HCT116 (cell line): ENCODE data around the gene LPA. TPM values are rescaled to one million over a fixed set of nuclear protein-coding genes. Genes with fewer than 3 reads are reported as not detected.
"Not testable (repeated sequence)": the region's sequence is repeated elsewhere in the genome, so short reads cannot be mapped to it uniquely, and the experiment has no call there.

Source experiments
- ATAC-seq: fragments of 200-7000 bp; cut with Tn5 transposase; 2 replicates; pipeline ENCODE4 v1.9.1; 2020; ENCODE audit warnings: mild to moderate bottlenecking, moderate library complexity
- BruUV-seq: library from RNA; stranded (reverse); fragments of 400-500 nt; replicated peaks from 2 replicates; lab custom pipeline; 2021; lab: Mats Ljungman, UMichigan
- CTCF ChIA-PET: fragments of 300-600 bp; sonication (Branson Sonifier 250); formaldehyde crosslinking; loops from one replicate; lab custom pipeline; 2021; ENCODE audit warnings: antibody characterized with exemption; lab: Charles Lee
- POLR2A ChIA-PET: fragments of 300-600, 350-600 bp; sonication (Branson Sonifier 250); formaldehyde crosslinking; loops from one replicate; lab custom pipeline; 2021; ENCODE audit warnings: antibody characterized with exemption; lab: Charles Lee
- RAD21 ChIA-PET, 2 experiments: fragments of 300-600 bp; sonication (Branson Sonifier 250); formaldehyde crosslinking; loops; one replicate each; lab custom pipeline; 2023; ENCODE audit warnings: low total read pairs in 2 of 2; ENCODE audit not compliant: uncharacterized antibody in 2 of 2, unreplicated experiment in 2 of 2, low non-redundant PET in 1 of 2; lab: Charles Lee
- DNase-seq: peaks from one replicate; pipeline ENCODE4 v3.0.0-alpha.2; 2010; ENCODE audit warnings: low read depth, low spot score
- H2AFZ ChIP-seq: fragments of 200-600 bp; shearing (Covaris generic), sonication (generic); 2 replicates; pipeline ENCODE4 v1.6.1; 2017; ENCODE audit warnings: low read depth, mixed run types, mixed read lengths, antibody characterized with exemption, low read length; ENCODE audit not compliant: poor library complexity, severe bottlenecking
- H3K27ac ChIP-seq: 2 replicates; pipeline ENCODE4 v1.5.1; 2012; ENCODE audit warnings: low read depth, low read length
- H3K27me3 ChIP-seq: fragments of 200-600 bp; sonication (generic); 2 replicates; pipeline ENCODE4 v1.6.1; 2016; ENCODE audit warnings: mixed run types, low read length, mixed read lengths; ENCODE audit not compliant: insufficient read depth
- H3K36me3 ChIP-seq, 2 experiments: fragments of 200-500 bp in 1 of 2; fragments of 200-600 bp in 1 of 2; sonication (Bioruptor generic) in 1 of 2; sonication (generic) in 1 of 2; 2 replicates each; pipeline versions ENCODE4 v1.5.1 to v1.6.1; 2014 to 2016; ENCODE audit warnings: low read length in 2 of 2, inconsistent platforms in 1 of 2, mixed read lengths in 1 of 2, mixed run types in 1 of 2; ENCODE audit not compliant: insufficient read depth in 2 of 2, control insufficient read depth in 1 of 2
- H3K4me1 ChIP-seq, 2 experiments: fragments of 200-600 bp in 1 of 2; sonication (generic) in 1 of 2; 2 replicates each; pipeline versions ENCODE4 v1.5.1 to v1.6.1; 2012 to 2017; ENCODE audit warnings: low read length in 2 of 2, inconsistent platforms in 1 of 2, mild to moderate bottlenecking in 1 of 2, mixed read lengths in 1 of 2, mixed run types in 1 of 2, moderate library complexity in 1 of 2; ENCODE audit not compliant: insufficient read depth in 2 of 2, control insufficient read depth in 1 of 2
- H3K4me2 ChIP-seq: fragments of 200-600 bp; sonication (generic); 2 replicates; pipeline ENCODE4 v1.6.1; 2017; ENCODE audit warnings: mixed run types, low read length, mixed read lengths
- H3K4me3 ChIP-seq, 2 experiments: fragments of 200-600 bp in 1 of 2; sonication (generic) in 1 of 2; replicated peaks in 1 of 2; 2 replicates each; pipeline ENCODE4 v1.5.1; 2011 to 2016; ENCODE audit warnings: low read length in 2 of 2, control low read depth in 1 of 2, low read depth in 1 of 2, mild to moderate bottlenecking in 1 of 2, mixed read lengths in 1 of 2, mixed run types in 1 of 2
- H3K79me2 ChIP-seq: fragments of 200-600 bp; sonication (generic); 2 replicates; pipeline ENCODE4 v1.6.1; 2017; ENCODE audit warnings: mild to moderate bottlenecking, mixed run types, low read length, moderate library complexity, mixed read lengths; ENCODE audit not compliant: insufficient read depth
- H3K9ac ChIP-seq: fragments of 200-600 bp; sonication (generic); 2 replicates; pipeline ENCODE4 v1.6.1; 2016; ENCODE audit warnings: low read length, mixed read lengths
- H3K9me2 ChIP-seq: fragments of 200-600 bp; sonication (generic), shearing (Covaris generic); 2 replicates; pipeline ENCODE4 v1.6.1; 2017; ENCODE audit warnings: mixed run types, mild to moderate bottlenecking, moderate library complexity; ENCODE audit not compliant: insufficient read depth
- H3K9me3 ChIP-seq, 2 experiments: fragments of 200-500 bp in 1 of 2; fragments of 200-600 bp in 1 of 2; sonication (Bioruptor generic) in 1 of 2; sonication (generic) in 1 of 2; 2 replicates each; pipeline ENCODE4 v1.6.1; 2014 to 2017; ENCODE audit warnings: low read length in 2 of 2, mixed read lengths in 2 of 2, inconsistent platforms in 1 of 2, low read depth in 1 of 2, mild to moderate bottlenecking in 1 of 2, mixed run types in 1 of 2, moderate library complexity in 1 of 2; ENCODE audit not compliant: control insufficient read depth in 1 of 2, insufficient read depth in 1 of 2
- H4K20me1 ChIP-seq: fragments of 200-600 bp; sonication (generic), shearing (Covaris generic); 2 replicates; pipeline ENCODE4 v1.6.1; 2017; ENCODE audit warnings: mixed run types, mild to moderate bottlenecking, moderate library complexity; ENCODE audit not compliant: insufficient read depth
- CBX3 ChIP-seq: IDR thresholded peaks from 2 replicates; pipeline ENCODE4 v1.6.1; 2012; ENCODE audit warnings: low read depth
- EGR1 ChIP-seq: IDR thresholded peaks from 2 replicates; pipeline ENCODE4 v1.6.1; 2012; ENCODE audit warnings: low read depth
- EZH2 ChIP-seq: fragments of 200-600 bp; sonication (generic); IDR thresholded peaks from 2 replicates; pipeline ENCODE4 v1.6.1; 2017; ENCODE audit warnings: antibody characterized with exemption, mixed run types
- MAX ChIP-seq: IDR thresholded peaks from 2 replicates; pipeline ENCODE4 v1.6.1; 2012
- ZFX ChIP-seq: fragments of 450-650 bp; IDR thresholded peaks from 2 replicates; pipeline ENCODE4 v1.6.1; 2017
- ZNF274 ChIP-seq: fragments of 200-500 bp; sonication (Bioruptor generic); IDR thresholded peaks from 2 replicates; pipeline ENCODE4 v1.6.1; 2014; ENCODE audit warnings: mild to moderate bottlenecking, low read depth, low read length, inconsistent platforms
- intact Hi-C: fragments of 100-400 bp; cut with micrococcal nuclease; formaldehyde crosslinking; loops from 2 replicates; pipeline ENCODE4 v1.10.0; 2022
- total RNA-seq: library from RNA; stranded (reverse); gene quantifications from one replicate; pipeline ENCODE4 v1.2.1, GENCODE V29; 2021; ENCODE audit not compliant: unreplicated experiment

The LPA gene
- total RNA-seq, 1 experiment from 2014 or later, result not detected

GRCh38 chr6:160678230-160678629, 14.2 kb upstream of the LPA start:
- no peak overlapping the region for H2AFZ ChIP-seq
- CTCF ChIA-PET, result no interaction called here
- TF ChIP-seq EGR1 (no peak), ZNF274 (no peak), CBX3 (no peak), MAX (no peak), ZFX (no peak), EZH2 (no peak)
- no peaks in the 10 kb centered on the region for H3K9me2 ChIP-seq
- H3K79me2 ChIP-seq, result no peaks in the 10 kb centered on the region
- no peak overlapping the region for H3K27ac ChIP-seq
- DNase-seq (no peak), ATAC-seq (no peak)
- POLR2A ChIA-PET, result no interaction called here
- no peaks in the 10 kb centered on the region for H4K20me1 ChIP-seq
- H3K4me3 ChIP-seq, result no peak overlapping the region
- H3K9ac ChIP-seq, result no peak overlapping the region
- no peak overlapping the region for H3K4me2 ChIP-seq
- H3K36me3 ChIP-seq, result no peaks in the 10 kb centered on the region
- no peaks in the 10 kb centered on the region for H3K27me3 ChIP-seq
- intact Hi-C loops, result no loop called here
- no TSS peak for BruUV-seq
- no peaks in the 10 kb centered on the region for H3K9me3 ChIP-seq
- no peaks in the 10 kb centered on the region for H3K4me1 ChIP-seq
- RAD21 ChIA-PET, result interaction anchor here in 1 of 2 experiments (0.7 kb wide), 1 partner anchor 145 kb away, joined by 4 read pairs; no protein-coding TSS in a partner anchor

GRCh38 chr6:160676418-160676817, 12.3 kb upstream of the LPA start:
- intact Hi-C loops, H3K36me3 ChIP-seq, H3K9me2 ChIP-seq, H3K79me2 ChIP-seq, ATAC-seq, H3K27me3 ChIP-seq, H3K27ac ChIP-seq, DNase-seq, RAD21 ChIA-PET, H3K9ac ChIP-seq, H3K4me3 ChIP-seq, H3K9me3 ChIP-seq, H4K20me1 ChIP-seq, CTCF ChIA-PET, BruUV-seq, POLR2A ChIA-PET, H3K4me2 ChIP-seq, H2AFZ ChIP-seq, H3K4me1 ChIP-seq: not testable (repeated sequence)
